Lower leg skin (tissue), 3 donors: Measurements from ENCODE around the gene P2RX1.

Experiments used
- CTCF ChIP-seq, 3 donors: fragments of 450-650 bp; IDR thresholded peaks; one replicate each; pipeline ENCODE4 v1.5.1; 2016; ENCODE audit warnings: antibody characterized with exemption in 3 of 3, mild to moderate bottlenecking in 3 of 3, moderate library complexity in 2 of 3
- POLR2A ChIP-seq, 2 donors: fragments of 450-650 bp; IDR thresholded peaks; one replicate each; pipeline ENCODE4 v1.6.1; 2016 to 2017; ENCODE audit warnings: antibody characterized with exemption in 2 of 2, mild to moderate bottlenecking in 1 of 2, moderate library complexity in 1 of 2

GRCh38 chr17:3910420-3911270, 5.6 kb downstream of the P2RX1 start:
- TF ChIP-seq POLR2A (IDR thresholded peaks at IDR 0.05) (no peak), CTCF (IDR thresholded peaks at IDR 0.05) (no peak)
